Pancreas (tissue), 10 donors: Measurements from ENCODE around the gene ACSM2A. TPM values are rescaled to one million over a fixed set of nuclear protein-coding genes. Genes with fewer than 3 reads are reported as not detected.
"Not testable (repeated sequence)": the region's sequence is repeated elsewhere in the genome, so short reads cannot be mapped to it uniquely, and the experiment has no call there.

Experiments used
- ATAC-seq, 4 donors: fragments of 200-7000 bp; cut with Tn5 transposase; one replicate each; pipeline versions ENCODE4 v1.8.0 to v1.9.1; 2020; ENCODE audit warnings: mild to moderate bottlenecking in 4 of 4, moderate library complexity in 4 of 4
- DNase-seq, 6 donors: peaks; one replicate each; pipeline ENCODE4 v3.0.0-alpha.2; 2020
- FAIRE-seq: peaks from 2 replicates; lab custom pipeline; 2012; peaks lifted over from hg19 to GRCh38; lab: Jason Lieb, UNC
- H3K27ac ChIP-seq, 4 donors: fragments of 200-600 bp; sonication (generic); 1 replicate in 3 of 4; 2 replicates in 1 of 4; pipeline versions ENCODE4 v1.5.0 to v1.8.0; 2020
- H3K27me3 ChIP-seq, 4 donors: fragments of 200-600 bp; one replicate each; pipeline ENCODE4 v1.8.0; 2021
- H3K36me3 ChIP-seq, 3 donors: fragments of 200-600 bp; sonication (generic) in 1 of 3; one replicate each; pipeline versions ENCODE4 v1.5.0 to v1.8.0; 2020 to 2021
- H3K4me1 ChIP-seq, 3 donors: fragments of 200-600 bp; one replicate each; pipeline ENCODE4 v1.8.0; 2021
- H3K4me3 ChIP-seq, 4 donors: fragments of 200-600 bp; sonication (generic) in 2 of 4; one replicate each; pipeline versions ENCODE4 v1.5.0 to v1.8.0; 2020 to 2021
- H3K9me3 ChIP-seq, 4 donors: fragments of 200-600 bp; one replicate each; pipeline ENCODE4 v1.8.0; 2021
- WGBS, 2 donors: extraction: QIAGEN DNeasy Blood & Tissue Kit; methylation state at CpG; one replicate each; pipeline ENCODE4 v1.1.7; 2013; 5-methylcytosine and 5-hydroxymethylcytosine counted together
- intact Hi-C, 3 donors: fragments of 100-400 bp; cut with DNase I; formaldehyde crosslinking; loops; one replicate each; pipeline versions ENCODE4 v1.11.1 to v1.14.2; 2022
- polyA plus RNA-seq, 2 donors: library from polyadenylated mRNA; stranded (reverse); fragments of 200-250 nt; gene quantifications; one replicate each; pipeline ENCODE4 v1.2.3, GENCODE V29; 2013
- total RNA-seq, 6 donors: library from RNA; stranded (reverse); fragmentation: NEBNext Ultra II Directional in 4 of 6; extraction: Animal tissue kit (Norgen Biotek cat#: 25700) in 4 of 6; gene quantifications; one replicate each; pipeline versions ENCODE4 v1.2.1 to v1.2.4, GENCODE V29; 2021 to 2023
- TF ChIP-seq, protein P1 (sequence below), 4 donors: fragments of 200-600 bp; sonication (generic) in 3 of 4; IDR thresholded peaks; one replicate each; pipeline versions ENCODE4 v1.5.0 to v1.8.0; 2021; ENCODE audit warnings: antibody characterized with exemption in 4 of 4
- donor health status: healthy with polysubstance abuse.
- donor health status: DM: no; HTN: no; CAD: no; lungs with moderate emphysema.
- donor health status: DM: no; HTN: no; CAD: no.
- donor health status: control.
- donor health status: control.
- donor health status: Bipolar disorder and iron deficiency.
- donor health status: DM: yes; HTN: yes; CAD: no.
- donor health status: DM: no; HTN: no; CAD: no.
- donor health status: DM: no; HTN: no; CAD: no.
- donor health status: DM: yes; HTN: yes; CAD: no.

Gene ACSM2A, protein sequence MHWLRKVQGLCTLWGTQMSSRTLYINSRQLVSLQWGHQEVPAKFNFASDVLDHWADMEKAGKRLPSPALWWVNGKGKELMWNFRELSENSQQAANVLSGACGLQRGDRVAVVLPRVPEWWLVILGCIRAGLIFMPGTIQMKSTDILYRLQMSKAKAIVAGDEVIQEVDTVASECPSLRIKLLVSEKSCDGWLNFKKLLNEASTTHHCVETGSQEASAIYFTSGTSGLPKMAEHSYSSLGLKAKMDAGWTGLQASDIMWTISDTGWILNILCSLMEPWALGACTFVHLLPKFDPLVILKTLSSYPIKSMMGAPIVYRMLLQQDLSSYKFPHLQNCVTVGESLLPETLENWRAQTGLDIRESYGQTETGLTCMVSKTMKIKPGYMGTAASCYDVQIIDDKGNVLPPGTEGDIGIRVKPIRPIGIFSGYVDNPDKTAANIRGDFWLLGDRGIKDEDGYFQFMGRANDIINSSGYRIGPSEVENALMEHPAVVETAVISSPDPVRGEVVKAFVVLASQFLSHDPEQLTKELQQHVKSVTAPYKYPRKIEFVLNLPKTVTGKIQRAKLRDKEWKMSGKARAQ
- total RNA-seq (under 1 TPM in 1 of 6 donors, not detected in 5; 0.28 TPM), polyA plus RNA-seq (under 1 TPM in 1 of 2 donors, not detected in 1; 0.56 TPM)

DNA sequence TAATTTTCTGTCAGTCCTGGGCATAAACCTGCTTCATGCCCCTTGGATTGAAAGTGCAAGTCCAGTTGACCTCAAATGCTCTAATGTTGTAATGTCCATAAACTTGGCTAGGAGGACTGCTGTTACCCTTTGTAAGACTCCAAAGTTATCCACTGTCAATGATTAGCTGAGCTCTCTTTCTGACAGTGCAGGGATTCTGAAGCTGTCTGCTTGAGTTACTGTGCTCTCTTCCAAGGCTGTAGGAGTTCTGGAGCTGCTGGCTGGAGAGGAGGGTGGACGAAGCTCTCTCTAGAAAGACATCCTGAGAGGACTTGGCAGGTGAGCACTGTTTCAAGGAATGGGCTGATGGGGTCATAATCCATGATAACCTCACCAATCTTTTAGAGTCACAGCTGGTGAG lies at the start of gene ACSM2A:
Gene ACSM2A (plus strand): TSS at position 158 of the 400 bp plus-strand sequence. CDS start 8,594 bp downstream, outside the sequence.
- H3K27ac ChIP-seq, DNase-seq, H3K4me3 ChIP-seq, H3K9me3 ChIP-seq, H3K36me3 ChIP-seq, intact Hi-C loops, H3K4me1 ChIP-seq, ATAC-seq, FAIRE-seq, H3K27me3 ChIP-seq: not testable (repeated sequence)
- 23 to 43% methylated on average over 1 of the region's 1 CpG for WGBS, 2 donors

DNA sequence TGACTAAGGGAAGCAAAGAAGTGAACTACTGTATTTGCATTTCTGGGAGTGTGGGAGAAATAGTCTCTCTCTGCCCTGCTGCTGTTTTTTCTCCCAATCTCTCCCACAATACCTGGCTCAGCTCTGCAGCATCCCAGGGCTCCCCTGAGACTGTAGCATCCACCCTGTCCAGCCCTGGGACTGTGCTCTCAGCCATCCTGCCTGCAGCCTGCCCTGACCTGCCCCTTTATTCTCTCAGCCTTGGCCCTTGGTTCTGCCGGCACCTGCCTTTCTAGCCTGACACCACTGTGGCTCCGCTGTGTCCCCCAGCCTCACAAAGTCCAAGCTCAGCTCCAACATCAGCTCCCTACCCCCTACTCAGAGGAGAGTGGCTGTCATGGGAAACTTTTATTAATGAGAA lies 48.7 kb upstream of the ACSM2A start:
- FAIRE-seq (no peak), DNase-seq (no peak), ATAC-seq (no peak)
- Histone ChIP-seq H3K4me3 (no peak overlapping the region), H3K27me3 (no peaks in the 10 kb centered on the region), H3K27ac (no peak overlapping the region), H3K9me3 (no peaks in the 10 kb centered on the region), H3K4me1 (peaks cover 0 to 11% (median 0%) of the 10 kb centered on the region in 3 donors), H3K36me3 (no peaks in the 10 kb centered on the region)
- intact Hi-C loops, result no loop called here
- TF ChIP-seq, protein P1, sequence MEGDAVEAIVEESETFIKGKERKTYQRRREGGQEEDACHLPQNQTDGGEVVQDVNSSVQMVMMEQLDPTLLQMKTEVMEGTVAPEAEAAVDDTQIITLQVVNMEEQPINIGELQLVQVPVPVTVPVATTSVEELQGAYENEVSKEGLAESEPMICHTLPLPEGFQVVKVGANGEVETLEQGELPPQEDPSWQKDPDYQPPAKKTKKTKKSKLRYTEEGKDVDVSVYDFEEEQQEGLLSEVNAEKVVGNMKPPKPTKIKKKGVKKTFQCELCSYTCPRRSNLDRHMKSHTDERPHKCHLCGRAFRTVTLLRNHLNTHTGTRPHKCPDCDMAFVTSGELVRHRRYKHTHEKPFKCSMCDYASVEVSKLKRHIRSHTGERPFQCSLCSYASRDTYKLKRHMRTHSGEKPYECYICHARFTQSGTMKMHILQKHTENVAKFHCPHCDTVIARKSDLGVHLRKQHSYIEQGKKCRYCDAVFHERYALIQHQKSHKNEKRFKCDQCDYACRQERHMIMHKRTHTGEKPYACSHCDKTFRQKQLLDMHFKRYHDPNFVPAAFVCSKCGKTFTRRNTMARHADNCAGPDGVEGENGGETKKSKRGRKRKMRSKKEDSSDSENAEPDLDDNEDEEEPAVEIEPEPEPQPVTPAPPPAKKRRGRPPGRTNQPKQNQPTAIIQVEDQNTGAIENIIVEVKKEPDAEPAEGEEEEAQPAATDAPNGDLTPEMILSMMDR (IDR thresholded peaks at IDR 0.05), result no peak
- 94 to 100% methylated on average over 2 of the region's 2 CpGs for WGBS, 2 donors

DNA sequence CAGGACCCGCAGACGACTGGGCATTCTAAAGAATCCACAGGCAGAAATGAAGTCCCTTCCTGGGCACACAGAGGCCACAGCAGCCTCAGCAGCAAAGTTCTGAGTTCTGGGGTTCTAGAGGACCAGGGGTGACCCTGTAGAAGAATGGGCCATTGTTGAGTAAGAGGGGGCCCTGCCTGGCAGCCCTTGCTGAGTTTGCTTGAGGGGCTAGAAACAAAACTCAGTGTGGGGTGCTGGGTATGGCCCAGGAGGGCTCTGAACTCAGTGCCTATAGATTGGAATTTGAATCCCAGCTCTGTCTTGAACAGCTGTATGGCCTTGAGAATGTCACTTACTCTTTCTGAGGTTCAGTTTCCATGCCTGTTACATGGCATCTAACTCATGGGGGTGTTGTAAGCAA lies 46.7 kb upstream of the ACSM2A start, which contains the start of gene PDILT:
Gene PDILT (minus strand): TSS at position 101 of the 400 bp plus-strand sequence. CDS start 5,437 bp downstream, outside the sequence.
- Histone ChIP-seq H3K9me3 (no peaks in the 10 kb centered on the region), H3K4me3 (no peak within 1 kb of the TSS), H3K36me3 (no peaks in the 10 kb centered on the region), H3K27me3 (no peaks in the 10 kb centered on the region), H3K4me1 (peaks cover 0 to 11% (median 0%) of the 10 kb centered on the region in 3 donors), H3K27ac (no peak within 1 kb of the TSS)
- intact Hi-C loops, result no loop called here
- TF ChIP-seq, protein P1 (IDR thresholded peaks at IDR 0.05), result no peak
- DNase-seq (no peak), ATAC-seq (no peak), FAIRE-seq (no peak)
- WGBS, 2 donors, result 93 to 94% methylated on average over 2 of the region's 2 CpGs

DNA sequence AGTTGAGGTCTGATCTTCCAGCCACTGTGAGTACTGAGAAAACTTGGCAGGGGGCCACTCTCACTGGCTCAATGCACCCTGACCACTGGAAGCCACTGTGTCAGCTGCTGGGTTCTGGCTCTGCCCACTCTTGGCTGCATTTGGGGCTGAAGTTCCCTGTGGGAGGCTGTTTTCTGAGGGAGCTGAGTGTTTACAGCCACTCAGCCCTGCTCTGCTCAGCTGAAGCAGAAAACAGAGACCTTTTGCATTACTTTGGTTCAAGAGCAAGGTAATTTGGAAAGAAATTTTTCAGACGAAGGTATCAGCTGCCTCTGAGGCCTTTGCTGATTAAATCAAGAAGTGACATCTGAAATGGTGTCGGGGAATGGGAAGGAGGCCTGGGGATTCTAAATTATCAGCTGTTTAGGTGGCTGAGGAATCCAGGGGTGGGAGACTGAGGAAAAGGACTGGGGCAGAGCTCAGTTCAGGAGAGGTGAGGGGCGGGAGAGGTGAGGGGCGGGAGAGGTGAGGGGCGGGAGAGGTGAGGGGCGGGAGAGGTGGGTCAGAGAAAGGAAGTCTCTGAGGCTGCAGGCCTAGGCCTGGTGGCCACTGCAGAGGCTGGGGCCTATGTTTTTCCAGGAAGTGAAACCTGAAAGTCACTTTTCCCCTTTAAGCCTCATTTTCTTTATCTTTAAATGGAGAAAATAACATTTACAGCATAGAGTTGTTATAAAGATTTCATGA lies 41.8 kb upstream of the ACSM2A start, which contains the start of gene ACSM5:
Gene ACSM5 (plus strand): TSS at position 137 of the 723 bp plus-strand sequence. CDS start 1,951 bp downstream, outside the sequence.
- TF ChIP-seq, protein P1 (IDR thresholded peaks at IDR 0.05), result no peak
- H3K4me3 ChIP-seq, result no peak within 1 kb of the TSS
- no peaks in the 10 kb centered on the region for H3K27me3 ChIP-seq
- H3K4me1 ChIP-seq, result no peaks in the 10 kb centered on the region
- H3K27ac ChIP-seq, result peak within 1 kb of the TSS in 1 of 4 donors; percentile 33
- FAIRE-seq (no peak), DNase-seq (peak in 5 of 6 donors; percentile 33 to 63 (median 50)), ATAC-seq (peak in 3 of 4 donors; percentile 77 to 83 (median 82))
- no peaks in the 10 kb centered on the region for H3K36me3 ChIP-seq
- intact Hi-C loops, result no loop called here
- no peaks in the 10 kb centered on the region for H3K9me3 ChIP-seq
- 80 to 83% methylated on average over 6 of the region's 6 CpGs for WGBS, 2 donors
